ENCODE data around the gene PLPP6. TPM values are rescaled to one million over a fixed set of nuclear protein-coding genes. Genes with fewer than 3 reads are reported as not detected.

Gene PLPP6
- total and polyA plus RNA-seq, 2 of the 8 experiments (the other 6 are each of a cell fraction or from before 2014, with no cell fraction given) = 11.8 to 13.3 TPM

DNA sequence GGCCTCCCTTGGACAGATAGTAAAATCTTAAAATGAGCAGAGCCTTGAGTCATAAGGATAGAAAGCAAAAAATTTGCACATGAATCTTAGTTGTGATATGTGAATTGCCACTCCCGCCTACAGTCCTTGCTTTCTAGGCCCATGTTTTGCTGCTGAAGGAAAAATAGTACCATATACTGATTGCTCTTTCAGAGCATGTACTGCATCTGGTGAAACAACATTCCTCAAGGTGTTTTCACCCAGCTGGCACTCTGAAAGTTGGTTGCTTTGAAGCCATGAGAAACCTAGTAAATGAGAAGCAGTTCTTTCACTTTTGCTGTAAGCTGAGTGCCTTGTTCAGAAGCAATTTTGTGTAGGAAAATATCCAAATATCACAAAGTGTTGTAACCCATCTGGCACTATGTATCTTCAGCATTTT is 27.6 kb downstream of the PLPP6 start (continued):
- TF ChIP-seq, protein P1, sequence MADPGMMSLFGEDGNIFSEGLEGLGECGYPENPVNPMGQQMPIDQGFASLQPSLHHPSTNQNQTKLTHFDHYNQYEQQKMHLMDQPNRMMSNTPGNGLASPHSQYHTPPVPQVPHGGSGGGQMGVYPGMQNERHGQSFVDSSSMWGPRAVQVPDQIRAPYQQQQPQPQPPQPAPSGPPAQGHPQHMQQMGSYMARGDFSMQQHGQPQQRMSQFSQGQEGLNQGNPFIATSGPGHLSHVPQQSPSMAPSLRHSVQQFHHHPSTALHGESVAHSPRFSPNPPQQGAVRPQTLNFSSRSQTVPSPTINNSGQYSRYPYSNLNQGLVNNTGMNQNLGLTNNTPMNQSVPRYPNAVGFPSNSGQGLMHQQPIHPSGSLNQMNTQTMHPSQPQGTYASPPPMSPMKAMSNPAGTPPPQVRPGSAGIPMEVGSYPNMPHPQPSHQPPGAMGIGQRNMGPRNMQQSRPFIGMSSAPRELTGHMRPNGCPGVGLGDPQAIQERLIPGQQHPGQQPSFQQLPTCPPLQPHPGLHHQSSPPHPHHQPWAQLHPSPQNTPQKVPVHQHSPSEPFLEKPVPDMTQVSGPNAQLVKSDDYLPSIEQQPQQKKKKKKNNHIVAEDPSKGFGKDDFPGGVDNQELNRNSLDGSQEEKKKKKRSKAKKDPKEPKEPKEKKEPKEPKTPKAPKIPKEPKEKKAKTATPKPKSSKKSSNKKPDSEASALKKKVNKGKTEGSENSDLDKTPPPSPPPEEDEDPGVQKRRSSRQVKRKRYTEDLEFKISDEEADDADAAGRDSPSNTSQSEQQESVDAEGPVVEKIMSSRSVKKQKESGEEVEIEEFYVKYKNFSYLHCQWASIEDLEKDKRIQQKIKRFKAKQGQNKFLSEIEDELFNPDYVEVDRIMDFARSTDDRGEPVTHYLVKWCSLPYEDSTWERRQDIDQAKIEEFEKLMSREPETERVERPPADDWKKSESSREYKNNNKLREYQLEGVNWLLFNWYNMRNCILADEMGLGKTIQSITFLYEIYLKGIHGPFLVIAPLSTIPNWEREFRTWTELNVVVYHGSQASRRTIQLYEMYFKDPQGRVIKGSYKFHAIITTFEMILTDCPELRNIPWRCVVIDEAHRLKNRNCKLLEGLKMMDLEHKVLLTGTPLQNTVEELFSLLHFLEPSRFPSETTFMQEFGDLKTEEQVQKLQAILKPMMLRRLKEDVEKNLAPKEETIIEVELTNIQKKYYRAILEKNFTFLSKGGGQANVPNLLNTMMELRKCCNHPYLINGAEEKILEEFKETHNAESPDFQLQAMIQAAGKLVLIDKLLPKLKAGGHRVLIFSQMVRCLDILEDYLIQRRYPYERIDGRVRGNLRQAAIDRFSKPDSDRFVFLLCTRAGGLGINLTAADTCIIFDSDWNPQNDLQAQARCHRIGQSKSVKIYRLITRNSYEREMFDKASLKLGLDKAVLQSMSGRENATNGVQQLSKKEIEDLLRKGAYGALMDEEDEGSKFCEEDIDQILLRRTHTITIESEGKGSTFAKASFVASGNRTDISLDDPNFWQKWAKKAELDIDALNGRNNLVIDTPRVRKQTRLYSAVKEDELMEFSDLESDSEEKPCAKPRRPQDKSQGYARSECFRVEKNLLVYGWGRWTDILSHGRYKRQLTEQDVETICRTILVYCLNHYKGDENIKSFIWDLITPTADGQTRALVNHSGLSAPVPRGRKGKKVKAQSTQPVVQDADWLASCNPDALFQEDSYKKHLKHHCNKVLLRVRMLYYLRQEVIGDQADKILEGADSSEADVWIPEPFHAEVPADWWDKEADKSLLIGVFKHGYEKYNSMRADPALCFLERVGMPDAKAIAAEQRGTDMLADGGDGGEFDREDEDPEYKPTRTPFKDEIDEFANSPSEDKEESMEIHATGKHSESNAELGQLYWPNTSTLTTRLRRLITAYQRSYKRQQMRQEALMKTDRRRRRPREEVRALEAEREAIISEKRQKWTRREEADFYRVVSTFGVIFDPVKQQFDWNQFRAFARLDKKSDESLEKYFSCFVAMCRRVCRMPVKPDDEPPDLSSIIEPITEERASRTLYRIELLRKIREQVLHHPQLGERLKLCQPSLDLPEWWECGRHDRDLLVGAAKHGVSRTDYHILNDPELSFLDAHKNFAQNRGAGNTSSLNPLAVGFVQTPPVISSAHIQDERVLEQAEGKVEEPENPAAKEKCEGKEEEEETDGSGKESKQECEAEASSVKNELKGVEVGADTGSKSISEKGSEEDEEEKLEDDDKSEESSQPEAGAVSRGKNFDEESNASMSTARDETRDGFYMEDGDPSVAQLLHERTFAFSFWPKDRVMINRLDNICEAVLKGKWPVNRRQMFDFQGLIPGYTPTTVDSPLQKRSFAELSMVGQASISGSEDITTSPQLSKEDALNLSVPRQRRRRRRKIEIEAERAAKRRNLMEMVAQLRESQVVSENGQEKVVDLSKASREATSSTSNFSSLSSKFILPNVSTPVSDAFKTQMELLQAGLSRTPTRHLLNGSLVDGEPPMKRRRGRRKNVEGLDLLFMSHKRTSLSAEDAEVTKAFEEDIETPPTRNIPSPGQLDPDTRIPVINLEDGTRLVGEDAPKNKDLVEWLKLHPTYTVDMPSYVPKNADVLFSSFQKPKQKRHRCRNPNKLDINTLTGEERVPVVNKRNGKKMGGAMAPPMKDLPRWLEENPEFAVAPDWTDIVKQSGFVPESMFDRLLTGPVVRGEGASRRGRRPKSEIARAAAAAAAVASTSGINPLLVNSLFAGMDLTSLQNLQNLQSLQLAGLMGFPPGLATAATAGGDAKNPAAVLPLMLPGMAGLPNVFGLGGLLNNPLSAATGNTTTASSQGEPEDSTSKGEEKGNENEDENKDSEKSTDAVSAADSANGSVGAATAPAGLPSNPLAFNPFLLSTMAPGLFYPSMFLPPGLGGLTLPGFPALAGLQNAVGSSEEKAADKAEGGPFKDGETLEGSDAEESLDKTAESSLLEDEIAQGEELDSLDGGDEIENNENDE (IDR thresholded peaks at IDR 0.05; ENCODE audit: insufficient replicate concordance, low read length) = no peak
- TF ChIP-seq KDM5A (IDR thresholded peaks at IDR 0.05; ENCODE audit: low read length) (no peak), TAF1 (IDR thresholded peaks at IDR 0.05; ENCODE audit: low read depth, low read length) (no peak)

Data from H1 (cell line).